Midbrain (tissue), 1 donor: Measurements from ENCODE around the gene BIRC3.
A peak's percentile ranks its signal among the peaks of the same experiment; 100 is the strongest.
"Not testable (repeated sequence)": the region's sequence is repeated elsewhere in the genome, so short reads cannot be mapped to it uniquely, and the experiment has no call there.

Experiments
- DNase-seq: peaks from one replicate; lab custom pipeline; 2025; lab: John Stamatoyannopoulos, UW

BIRC3 gene

GRCh38 chr11:102296757-102297156, 20.5 kb upstream of the BIRC3 start:
- DNase-seq, result not testable (repeated sequence)

- not testable (repeated sequence) for DNase-seq
Measured at GRCh38 chr11:102300837-102301236, 16.4 kb upstream of the BIRC3 start.

- no peak for DNase-seq
Measured at GRCh38 chr11:102302241-102302640, 15.0 kb upstream of the BIRC3 start.

- no peak for DNase-seq
Measured at GRCh38 chr11:102304686-102305085, 12.6 kb upstream of the BIRC3 start.

- no peak for DNase-seq
Measured at GRCh38 chr11:102305352-102306047, 11.8 kb upstream of the BIRC3 start.

- peak; percentile 24 for DNase-seq
Measured at GRCh38 chr11:102306048-102306597, 11.2 kb upstream of the BIRC3 start.

- DNase-seq, result no peak
Measured at GRCh38 chr11:102306817-102307726, 10.2 kb upstream of the BIRC3 start.

GRCh38 chr11:102307727-102308038, 9.6 kb upstream of the BIRC3 start:
- no peak for DNase-seq

- DNase-seq, result no peak
Measured at GRCh38 chr11:102309621-102310541, 7.4 kb upstream of the BIRC3 start.

GRCh38 chr11:102312667-102313066, 4.6 kb upstream of the BIRC3 start:
- DNase-seq, result no peak

- no peak for DNase-seq
Measured at GRCh38 chr11:102313238-102313940, 3.9 kb upstream of the BIRC3 start.

GRCh38 chr11:102314784-102315183, 2.5 kb upstream of the BIRC3 start:
- no peak for DNase-seq

GRCh38 chr11:102316346-102316904, 859 bp upstream of the BIRC3 start:
- DNase-seq, result no peak

- DNase-seq, result no peak
Measured at GRCh38 chr11:102317768-102318103, 452 bp downstream of the BIRC3 start.

GRCh38 chr11:102318469-102318868, 1.2 kb downstream of the BIRC3 start:
- DNase-seq, result no peak

GRCh38 chr11:102319544-102319943, 2.3 kb downstream of the BIRC3 start:
- no peak for DNase-seq

GRCh38 chr11:102320188-102320587, 2.9 kb downstream of the BIRC3 start:
- no peak for DNase-seq

GRCh38 chr11:102320679-102321078, 3.4 kb downstream of the BIRC3 start:
- peak; percentile 52 for DNase-seq

- no peak for DNase-seq
Measured at GRCh38 chr11:102322560-102322959, 5.3 kb downstream of the BIRC3 start.

- DNase-seq, result no peak
Measured at GRCh38 chr11:102323542-102324251, 6.4 kb downstream of the BIRC3 start.
